Osteoblast (primary cell): ENCODE results near the gene CEP131. TPM values are rescaled to one million over a fixed set of nuclear protein-coding genes. Genes with fewer than 3 reads are reported as not detected.

Source experiments
- DNase-seq: peaks from one replicate; pipeline ENCODE4 v3.0.0; 2011; ENCODE audit warnings: low spot score, mixed read lengths; ENCODE audit not compliant: insufficient read length; ENCODE audit errors: missing footprints
- H2AFZ ChIP-seq: 2 replicates; pipeline ENCODE4 v1.6.0; 2011; ENCODE audit warnings: mild to moderate bottlenecking, low read length
- H3K27ac ChIP-seq: 2 replicates; pipeline ENCODE4 v1.5.1; 2011; ENCODE audit warnings: mild to moderate bottlenecking, low read depth, low read length, moderate library complexity
- H3K27me3 ChIP-seq: 2 replicates; pipeline ENCODE4 v1.6.0; 2012; ENCODE audit warnings: mild to moderate bottlenecking, control low read depth, inconsistent platforms, low read length, moderate library complexity; ENCODE audit not compliant: insufficient read depth
- H3K36me3 ChIP-seq: 2 replicates; pipeline ENCODE4 v1.5.1; 2011; ENCODE audit warnings: mild to moderate bottlenecking, low read length, control low read depth, moderate library complexity; ENCODE audit not compliant: insufficient read depth
- H3K4me1 ChIP-seq: 2 replicates; pipeline ENCODE4 v1.5.1; 2011; ENCODE audit warnings: mild to moderate bottlenecking, low read length, control low read depth, moderate library complexity; ENCODE audit not compliant: insufficient read depth
- H3K4me2 ChIP-seq: 2 replicates; pipeline ENCODE4 v1.6.0; 2011; ENCODE audit warnings: mild to moderate bottlenecking, low read length; ENCODE audit not compliant: insufficient read depth
- H3K4me3 ChIP-seq: fragments of 200-600 bp; sonication (generic); 3 replicates; pipeline ENCODE4 v1.5.1; 2012; ENCODE audit warnings: mild to moderate bottlenecking, low read length, inconsistent platforms; ENCODE audit not compliant: insufficient read depth
- H3K79me2 ChIP-seq: 2 replicates; pipeline ENCODE4 v1.6.0; 2012; ENCODE audit warnings: mild to moderate bottlenecking, low read length, control low read depth, inconsistent platforms; ENCODE audit not compliant: insufficient read depth
- H3K9me3 ChIP-seq: 2 replicates; pipeline ENCODE4 v1.5.1; 2011; ENCODE audit warnings: low read depth, low read length, control low read depth
- H4K20me1 ChIP-seq: 2 replicates; pipeline ENCODE4 v1.6.0; 2012; ENCODE audit warnings: mild to moderate bottlenecking, low read length, control low read depth; ENCODE audit not compliant: insufficient read depth
- total RNA-seq: library from RNA; depleted of rRNA; stranded (reverse); fragments of >200 nt; gene quantifications from 2 replicates; pipeline ENCODE4 v1.2.3, GENCODE V29; 2012
- TF ChIP-seq, protein P1 (sequence below): IDR thresholded peaks from 2 replicates; pipeline ENCODE4 v1.5.1; 2011; ENCODE audit warnings: mild to moderate bottlenecking, low read depth, low read length, moderate library complexity; ENCODE audit errors: extremely low read depth

Gene CEP131
- total RNA-seq, 1 donor, result 8.7 TPM

DNA sequence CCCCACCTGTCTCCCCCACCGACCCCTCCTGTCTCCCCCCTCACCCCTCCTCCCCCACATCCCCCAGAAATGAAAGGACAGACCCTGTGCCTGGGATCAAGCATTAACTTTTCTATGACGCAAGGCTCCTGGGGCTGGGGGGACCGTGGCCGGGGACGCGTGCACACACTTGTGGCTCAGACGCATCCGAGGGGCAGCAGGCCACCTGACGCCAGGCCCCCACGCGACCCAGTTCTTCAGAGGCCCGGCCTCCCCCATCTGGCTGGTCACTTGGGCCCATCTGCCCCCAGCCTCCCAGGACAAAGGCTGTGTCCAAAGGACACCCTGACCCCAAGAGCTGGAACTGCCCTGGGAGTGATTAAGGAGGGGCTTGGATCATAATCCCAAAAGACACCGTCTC lies 71.5 kb downstream of the CEP131 start:
- Histone ChIP-seq H3K4me2 (no peak overlapping the region), H3K9me3 (no peaks in the 10 kb centered on the region), H3K27ac (no peak overlapping the region), H3K36me3 (no peaks in the 10 kb centered on the region), H4K20me1 (no peaks in the 10 kb centered on the region), H2AFZ (no peak overlapping the region), H3K4me3 (no peak overlapping the region), H3K4me1 (no peaks in the 10 kb centered on the region), H3K27me3 (no peaks in the 10 kb centered on the region), H3K79me2 (no peaks in the 10 kb centered on the region)
- TF ChIP-seq, protein P1, sequence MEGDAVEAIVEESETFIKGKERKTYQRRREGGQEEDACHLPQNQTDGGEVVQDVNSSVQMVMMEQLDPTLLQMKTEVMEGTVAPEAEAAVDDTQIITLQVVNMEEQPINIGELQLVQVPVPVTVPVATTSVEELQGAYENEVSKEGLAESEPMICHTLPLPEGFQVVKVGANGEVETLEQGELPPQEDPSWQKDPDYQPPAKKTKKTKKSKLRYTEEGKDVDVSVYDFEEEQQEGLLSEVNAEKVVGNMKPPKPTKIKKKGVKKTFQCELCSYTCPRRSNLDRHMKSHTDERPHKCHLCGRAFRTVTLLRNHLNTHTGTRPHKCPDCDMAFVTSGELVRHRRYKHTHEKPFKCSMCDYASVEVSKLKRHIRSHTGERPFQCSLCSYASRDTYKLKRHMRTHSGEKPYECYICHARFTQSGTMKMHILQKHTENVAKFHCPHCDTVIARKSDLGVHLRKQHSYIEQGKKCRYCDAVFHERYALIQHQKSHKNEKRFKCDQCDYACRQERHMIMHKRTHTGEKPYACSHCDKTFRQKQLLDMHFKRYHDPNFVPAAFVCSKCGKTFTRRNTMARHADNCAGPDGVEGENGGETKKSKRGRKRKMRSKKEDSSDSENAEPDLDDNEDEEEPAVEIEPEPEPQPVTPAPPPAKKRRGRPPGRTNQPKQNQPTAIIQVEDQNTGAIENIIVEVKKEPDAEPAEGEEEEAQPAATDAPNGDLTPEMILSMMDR, result no peak
- DNase-seq, result no peak

- Histone ChIP-seq H3K79me2 (no peaks in the 10 kb centered on the region), H3K36me3 (no peaks in the 10 kb centered on the region), H3K9me3 (no peaks in the 10 kb centered on the region), H3K27ac (no peak overlapping the region), H3K27me3 (no peaks in the 10 kb centered on the region), H3K4me3 (no peak overlapping the region), H2AFZ (no peak overlapping the region), H3K4me1 (no peaks in the 10 kb centered on the region), H3K4me2 (no peak overlapping the region), H4K20me1 (no peaks in the 10 kb centered on the region)
- TF ChIP-seq, protein P1, result no peak
- DNase-seq, result no peak
Measured at GRCh38 chr17:81150377-81151077, 72.2 kb downstream of the CEP131 start.

DNA sequence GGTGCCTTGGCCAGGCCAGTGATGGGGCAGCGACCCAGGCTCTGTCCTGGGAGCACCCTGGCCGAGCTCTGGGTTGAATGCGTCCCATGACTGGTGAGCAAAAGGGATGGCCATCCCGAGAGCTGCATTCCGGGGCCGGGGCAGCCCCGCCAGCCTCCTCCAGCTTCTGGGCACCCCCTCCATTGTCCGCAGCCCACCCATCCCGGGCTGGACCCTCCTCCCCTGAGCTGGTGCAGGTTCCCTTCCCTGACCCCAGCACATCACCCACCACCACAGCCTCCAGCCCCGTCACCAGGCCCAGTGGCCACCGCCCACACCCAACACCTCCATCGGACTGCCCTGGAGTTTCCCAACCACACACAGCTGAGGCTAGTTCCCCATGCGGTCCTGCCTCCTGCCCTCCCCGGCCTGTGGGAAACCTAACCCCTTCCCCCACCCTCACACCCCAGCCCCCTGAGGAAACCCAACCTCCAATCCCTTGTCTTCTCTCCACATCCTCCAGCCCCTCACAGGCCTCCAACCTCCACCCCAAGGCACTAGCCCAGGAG lies 73.7 kb downstream of the CEP131 start:
- no peaks in the 10 kb centered on the region for H3K79me2 ChIP-seq

DNA sequence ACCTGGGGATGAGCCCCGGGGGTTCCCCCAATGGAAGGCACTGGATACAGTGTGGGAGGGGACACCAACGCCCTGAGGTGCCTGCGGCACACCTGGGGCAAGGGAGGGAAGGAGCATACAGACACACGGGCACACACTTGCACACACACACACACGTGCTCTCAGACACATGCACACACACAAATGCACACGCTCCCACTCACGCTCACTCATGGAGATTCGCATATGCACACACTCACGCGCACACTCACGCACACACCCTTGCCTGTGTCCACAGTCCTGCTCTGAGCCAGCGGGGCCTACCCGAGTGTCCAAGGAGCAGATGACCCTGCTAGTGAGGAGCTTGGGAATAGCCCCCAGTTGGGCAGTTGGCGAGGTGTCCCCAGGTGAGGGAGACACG lies 74.2 kb downstream of the CEP131 start:
- H2AFZ ChIP-seq, result no peak overlapping the region
- H3K4me3 ChIP-seq, result no peak overlapping the region
- no peak overlapping the region for H3K4me2 ChIP-seq
- TF ChIP-seq, protein P1, result no peak
- H3K27ac ChIP-seq, result no peak overlapping the region
- H4K20me1 ChIP-seq, result no peaks in the 10 kb centered on the region
- no peaks in the 10 kb centered on the region for H3K27me3 ChIP-seq
- no peaks in the 10 kb centered on the region for H3K79me2 ChIP-seq
- no peaks in the 10 kb centered on the region for H3K9me3 ChIP-seq
- H3K36me3 ChIP-seq, result no peaks in the 10 kb centered on the region
- H3K4me1 ChIP-seq, result no peaks in the 10 kb centered on the region
- DNase-seq, result no peak

More for the DNA sequence above, 73.7 kb downstream of the CEP131 start:
- no peak for DNase-seq
- Histone ChIP-seq H3K4me3 (no peak overlapping the region), H3K4me2 (no peak overlapping the region), H3K4me1 (no peaks in the 10 kb centered on the region), H3K36me3 (no peaks in the 10 kb centered on the region), H3K9me3 (no peaks in the 10 kb centered on the region), H4K20me1 (no peaks in the 10 kb centered on the region), H2AFZ (no peak overlapping the region), H3K27ac (no peak overlapping the region), H3K27me3 (no peaks in the 10 kb centered on the region)
- TF ChIP-seq, protein P1, result no peak
